ENCODE results near the gene ADAMTSL4. TPM values are rescaled to one million over a fixed set of nuclear protein-coding genes. Genes with fewer than 3 reads are reported as not detected.

ADAMTSL4 gene
- total and polyA plus RNA-seq, 2 of the 8 experiments (the other 6 are each of a cell fraction or from before 2014, with no cell fraction given), result 4.2 to 5.4 TPM

DNA sequence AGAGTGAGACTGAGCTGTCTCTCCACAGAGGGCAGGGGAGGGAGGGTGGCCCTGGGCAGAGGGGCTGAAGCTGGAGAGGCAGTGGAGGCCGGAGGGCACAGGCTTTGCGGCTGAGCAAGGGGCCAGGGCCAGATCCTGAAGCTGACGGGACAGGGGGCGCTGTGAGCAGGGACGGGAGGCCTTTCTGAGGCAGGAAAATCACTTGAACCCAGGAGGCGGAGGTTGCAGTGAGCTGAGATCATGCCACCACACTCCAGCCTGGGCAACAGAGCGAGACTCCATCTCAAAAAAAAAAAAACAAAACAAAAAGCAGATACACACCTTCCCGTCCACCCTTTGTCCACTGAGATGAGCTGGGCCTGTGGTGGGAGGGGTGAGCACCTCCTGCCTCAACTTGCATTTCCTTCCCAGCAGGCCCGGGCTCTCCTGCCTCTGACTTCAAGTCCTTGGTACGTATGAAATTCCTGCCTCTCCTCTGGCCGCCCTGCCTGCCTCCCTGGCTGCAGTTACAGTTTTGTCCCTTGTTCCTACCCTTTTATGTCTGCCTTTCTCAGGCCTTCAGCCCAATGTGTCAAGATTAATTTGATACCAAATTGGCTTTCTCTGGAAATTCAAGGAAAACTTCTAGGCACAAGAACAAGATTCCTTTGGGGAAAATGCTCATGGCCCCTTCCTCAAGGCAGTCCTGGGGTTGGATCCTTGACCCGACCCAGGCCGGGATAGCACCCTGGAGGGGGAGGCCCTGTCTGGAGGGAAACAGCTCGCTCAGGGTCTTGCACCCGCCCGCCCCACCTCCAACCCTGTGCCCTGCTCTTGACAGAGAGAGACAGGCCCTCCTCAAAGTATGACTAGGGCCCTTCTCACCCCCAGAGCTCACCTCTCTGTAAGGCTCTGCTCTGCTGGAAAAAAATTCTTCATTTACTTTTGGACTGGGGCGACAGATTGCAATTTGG lies 11.2 kb upstream of the ADAMTSL4 start:
- Histone ChIP-seq H4K91ac (replicated peaks; ENCODE audit: insufficient read length, low read length) (peak overlapping the region; percentile 91), H3K79me1 (ENCODE audit: low read depth, low read length) (no peaks in the 10 kb centered on the region), H2BK12ac (ENCODE audit: low read depth, low read length) (peak overlapping the region; percentile 29; the same call in 1 of the 2 replicates), H3K4me1 (replicated peaks in 1 of 4; ENCODE audit: control insufficient read depth in 3 of 4, insufficient read depth in 4 of 4, low read length in 3 of 4) (peaks cover 0 to 8% (median 3%) of the 10 kb centered on the region in 4 experiments; a peak in 6 of 7 replicates), H2BK5ac (ENCODE audit: low read depth, low read length) (no peak overlapping the region), H3K18ac (ENCODE audit: extremely low read depth, low read length) (no peak overlapping the region; the same call in none of the 2 replicates), H3K4me2 (ENCODE audit: insufficient read depth in 1 of 2, low read depth in 2 of 2, low read length in 2 of 2) (no peak overlapping the region), H2AFZ (ENCODE audit: low read length) (peak overlapping the region; percentile 43), H3K23ac (ENCODE audit: insufficient read length) (no peak overlapping the region), H2BK15ac (ENCODE audit: low read length) (peak overlapping the region; percentile 16; the same call in 1 of the 2 replicates), H2AK5ac (ENCODE audit: low read depth, low read length) (no peak overlapping the region), H4K8ac (ENCODE audit: extremely low read depth, insufficient read depth, low read length) (peak overlapping the region; percentile 60; the same call in 1 of the 2 replicates), H3K4me3 (ENCODE audit: extremely low read depth in 1 of 4, insufficient read depth in 2 of 4, low read depth in 3 of 4, low read length in 4 of 4) (no peak overlapping the region), H2BK120ac (replicated peaks; ENCODE audit: low read depth, low read length) (peak overlapping the region; percentile 38), H3K27me3 (replicated peaks in 1 of 4; ENCODE audit: control insufficient read depth in 3 of 4, extremely low read depth in 1 of 4, insufficient read depth in 3 of 4, low read length in 3 of 4) (no peaks in the 10 kb centered on the region), H3K14ac (ENCODE audit: insufficient read length) (no peak overlapping the region), H4K20me1 (replicated peaks in 1 of 2; ENCODE audit: control insufficient read depth in 1 of 2, insufficient read depth in 2 of 2, low read length in 2 of 2) (no peaks in the 10 kb centered on the region), H2BK20ac (ENCODE audit: low read length) (peak overlapping the region; percentile 34; the same call in 1 of the 2 replicates), H3K4ac (replicated peaks; ENCODE audit: insufficient read length, low read depth, low read length) (peak overlapping the region; percentile 76), H3K9ac (replicated peaks in 1 of 4; ENCODE audit: extremely low read depth in 1 of 4, low read depth in 3 of 4, low read length in 3 of 4) (no peak overlapping the region), H3K36me3 (ENCODE audit: control insufficient read depth in 2 of 4, insufficient read depth in 4 of 4, low read length in 3 of 4) (no peaks in the 10 kb centered on the region), H3K9me3 (ENCODE audit: insufficient read depth in 2 of 2, low read depth in 1 of 2, low read length in 1 of 2) (no peaks in the 10 kb centered on the region), H3K27ac (ENCODE audit: low read depth, low read length) (no peak overlapping the region; the same call in 1 of the 2 replicates), H3K23me2 (ENCODE audit: low read depth, low read length) (no peaks in the 10 kb centered on the region), H3K56ac (replicated peaks; ENCODE audit: insufficient read length, low read depth, low read length) (no peak overlapping the region), H3K79me2 (ENCODE audit: control insufficient read depth in 1 of 2, insufficient read depth in 2 of 2, low read length in 2 of 2) (no peaks in the 10 kb centered on the region), H4K5ac (ENCODE audit: insufficient read length, low read depth, low read length) (peak overlapping the region; percentile 2)
- ChIA-PET POLR2A (ENCODE audit: partially characterized antibody) (interaction anchor here (1.1 to 6.7 kb wide), 7 partner anchors 12 to 52 kb away, joined by 3 to 39 read pairs (median 4); partner anchors contain the start of genes ADAMTSL4 and MCL1), CTCF (ENCODE audit: partially characterized antibody) (interaction anchor here (1.1 to 14.2 kb wide), 11 partner anchors 9 to 270 kb away, joined by 3 to 253 read pairs (median 7); partner anchors contain the start of genes ADAMTSL4, CTSK, ECM1 and FALEC)
- no peak for FAIRE-seq
- 67% methylated on average over 15 of the region's 17 CpGs; no CpG with 5 or more reads in 1 of the 2 experiments for WGBS, 2 experiments (ENCODE audit: extremely low coverage in 1 of 2, insufficient coverage in 1 of 2, insufficient read length in 1 of 2, insufficient replicate concordance in 2 of 2, low coverage in 1 of 2, low lambda C conversion rate in 2 of 2, missing lambda C conversion rate in 1 of 2)
- peak in 1 of 2 experiments; percentile 82 for DNase-seq (ENCODE audit: low read depth in 1 of 2, low spot score in 2 of 2)
- TF ChIP-seq SUZ12 (IDR thresholded peaks at IDR 0.05; ENCODE audit: low read length) (no peak), SP2 (IDR thresholded peaks at IDR 0.05; ENCODE audit: low read length) (no peak), TCF12 (IDR thresholded peaks at IDR 0.05; ENCODE audit: low read depth, low read length) (no peak)
- TF ChIP-seq, protein P1, sequence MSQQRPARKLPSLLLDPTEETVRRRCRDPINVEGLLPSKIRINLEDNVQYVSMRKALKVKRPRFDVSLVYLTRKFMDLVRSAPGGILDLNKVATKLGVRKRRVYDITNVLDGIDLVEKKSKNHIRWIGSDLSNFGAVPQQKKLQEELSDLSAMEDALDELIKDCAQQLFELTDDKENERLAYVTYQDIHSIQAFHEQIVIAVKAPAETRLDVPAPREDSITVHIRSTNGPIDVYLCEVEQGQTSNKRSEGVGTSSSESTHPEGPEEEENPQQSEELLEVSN (IDR thresholded peaks at IDR 0.05), result no peak
- TF ChIP-seq, protein P2, sequence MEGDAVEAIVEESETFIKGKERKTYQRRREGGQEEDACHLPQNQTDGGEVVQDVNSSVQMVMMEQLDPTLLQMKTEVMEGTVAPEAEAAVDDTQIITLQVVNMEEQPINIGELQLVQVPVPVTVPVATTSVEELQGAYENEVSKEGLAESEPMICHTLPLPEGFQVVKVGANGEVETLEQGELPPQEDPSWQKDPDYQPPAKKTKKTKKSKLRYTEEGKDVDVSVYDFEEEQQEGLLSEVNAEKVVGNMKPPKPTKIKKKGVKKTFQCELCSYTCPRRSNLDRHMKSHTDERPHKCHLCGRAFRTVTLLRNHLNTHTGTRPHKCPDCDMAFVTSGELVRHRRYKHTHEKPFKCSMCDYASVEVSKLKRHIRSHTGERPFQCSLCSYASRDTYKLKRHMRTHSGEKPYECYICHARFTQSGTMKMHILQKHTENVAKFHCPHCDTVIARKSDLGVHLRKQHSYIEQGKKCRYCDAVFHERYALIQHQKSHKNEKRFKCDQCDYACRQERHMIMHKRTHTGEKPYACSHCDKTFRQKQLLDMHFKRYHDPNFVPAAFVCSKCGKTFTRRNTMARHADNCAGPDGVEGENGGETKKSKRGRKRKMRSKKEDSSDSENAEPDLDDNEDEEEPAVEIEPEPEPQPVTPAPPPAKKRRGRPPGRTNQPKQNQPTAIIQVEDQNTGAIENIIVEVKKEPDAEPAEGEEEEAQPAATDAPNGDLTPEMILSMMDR (IDR thresholded peaks at IDR 0.05; ENCODE audit: control extremely low read depth in 1 of 3, insufficient read depth in 1 of 3, low read depth in 1 of 3, low read length in 3 of 3), result peak; percentile 43 to 62 (median 45)
- TF ChIP-seq, protein P3, sequence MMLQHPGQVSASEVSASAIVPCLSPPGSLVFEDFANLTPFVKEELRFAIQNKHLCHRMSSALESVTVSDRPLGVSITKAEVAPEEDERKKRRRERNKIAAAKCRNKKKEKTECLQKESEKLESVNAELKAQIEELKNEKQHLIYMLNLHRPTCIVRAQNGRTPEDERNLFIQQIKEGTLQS (IDR thresholded peaks at IDR 0.05; ENCODE audit: insufficient read depth, low read depth, low read length), result no peak
